ENCODE data around the gene VAMP4.
"Not testable (repeated sequence)": the region's sequence is repeated elsewhere in the genome, so short reads cannot be mapped to it uniquely, and the experiment has no call there.

VAMP4 gene

GRCh38 chr1:171748651-171749050, 6.8 kb upstream of the VAMP4 start:
- DNase-seq = no peak

DNA sequence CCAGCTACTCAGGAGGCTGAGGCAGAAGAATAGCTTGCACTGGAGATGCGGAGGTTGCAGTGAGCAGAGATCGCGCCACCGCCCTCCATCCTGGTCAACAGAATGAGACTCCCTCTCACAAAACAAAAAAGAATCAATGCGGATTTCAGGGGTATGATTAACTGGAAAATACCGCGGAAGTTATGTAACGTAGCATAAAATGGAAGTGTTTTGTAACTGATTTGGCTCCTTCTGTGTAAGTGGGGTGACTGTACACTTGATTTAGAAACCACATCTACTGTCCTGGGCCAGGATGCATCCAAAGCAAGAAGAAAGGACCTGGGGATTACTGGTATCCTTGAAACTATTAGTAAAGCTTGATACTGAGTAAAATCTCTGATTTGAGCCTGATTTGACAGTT, 3.1 kb upstream of the VAMP4 start:
- DNase-seq = no peak

- no peak for DNase-seq
These were observed 1.4 kb upstream of the VAMP4 start for GRCh38 chr1:171743081-171743870.

DNA sequence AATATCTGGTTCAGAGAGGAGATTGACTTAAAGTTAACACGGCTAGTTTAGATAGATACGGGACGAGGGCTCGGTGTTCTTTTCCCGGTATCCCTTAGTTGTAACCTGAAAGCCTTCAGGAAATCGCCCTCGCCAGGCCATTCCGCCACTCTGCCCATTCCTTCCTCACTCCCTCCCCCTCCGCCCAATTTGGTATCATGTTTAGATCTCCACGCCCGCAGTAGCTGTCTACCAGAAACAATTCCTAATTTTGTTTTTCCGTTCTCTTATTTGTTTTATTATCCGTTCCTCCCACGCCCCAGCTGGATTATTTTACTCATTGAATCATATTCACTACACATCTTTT, 685 bp upstream of the VAMP4 start:
- DNase-seq = peak; percentile 7

GRCh38 chr1:171740987-171741871, 636 bp downstream of the VAMP4 start:
- peak; percentile 37 for DNase-seq

DNA sequence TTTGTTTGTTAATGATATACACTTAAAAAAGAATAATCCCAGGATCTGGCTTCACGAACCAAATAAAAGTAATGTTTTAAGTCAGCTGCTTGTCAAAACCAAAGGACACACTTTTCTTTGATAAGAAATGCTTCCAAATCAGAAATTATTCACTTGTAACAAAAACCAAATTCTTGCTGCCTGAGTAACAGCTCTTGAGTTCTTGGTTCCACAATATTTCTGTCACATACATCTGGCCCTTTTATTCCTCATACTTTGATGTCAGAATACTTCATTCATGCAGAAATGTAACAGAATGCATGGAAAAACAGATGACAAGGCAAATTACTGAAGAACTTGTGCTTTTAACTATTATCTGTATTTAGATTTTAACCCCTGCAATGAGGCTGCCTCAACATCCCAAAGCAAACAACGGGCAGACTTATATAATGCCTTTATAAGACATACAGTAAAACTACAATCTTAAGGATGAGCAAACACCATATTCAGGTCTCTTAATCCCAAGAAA, 1.5 kb downstream of the VAMP4 start:
- DNase-seq = no peak

DNA sequence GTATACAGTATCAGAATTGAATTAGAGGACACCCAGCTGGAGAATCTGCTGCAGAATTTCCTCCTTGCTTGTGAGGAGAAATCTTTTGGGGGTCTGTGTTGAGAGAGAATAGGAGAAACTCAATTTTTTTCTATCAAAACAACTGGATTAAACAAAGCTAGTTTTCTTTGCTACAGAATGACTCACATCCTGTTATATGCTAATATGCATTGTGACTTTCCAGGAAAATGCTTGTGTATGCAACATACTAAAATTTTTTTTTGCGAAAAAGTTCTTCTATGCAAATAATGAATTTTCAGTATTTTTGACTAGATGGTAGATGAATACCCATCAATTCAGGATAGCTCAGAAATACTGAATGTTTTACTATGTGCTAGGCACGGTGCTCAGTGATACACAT, 2.2 kb downstream of the VAMP4 start:
- no peak for DNase-seq

- no peak for DNase-seq
These were observed 3.0 kb downstream of the VAMP4 start for GRCh38 chr1:171738911-171739310.

DNA sequence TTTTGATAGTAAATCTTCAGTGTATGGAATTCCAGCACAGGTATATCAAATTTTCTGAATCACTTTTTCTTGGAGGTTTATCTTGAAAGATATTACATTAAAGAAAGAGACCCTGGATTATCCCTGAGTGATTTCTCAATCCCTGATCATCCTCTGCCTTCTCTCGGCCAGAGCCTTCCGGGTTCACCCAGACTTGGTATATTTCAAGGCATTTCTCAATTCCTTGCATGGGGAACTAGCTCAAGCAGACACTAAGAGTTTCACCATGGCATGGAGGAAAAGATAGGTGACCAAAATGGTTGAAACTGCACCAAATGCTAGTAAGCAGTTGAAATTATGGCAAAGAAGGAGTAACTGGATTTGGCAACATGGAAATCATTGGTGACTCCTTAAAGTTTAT, 5.7 kb downstream of the VAMP4 start:
- no peak for DNase-seq

DNA sequence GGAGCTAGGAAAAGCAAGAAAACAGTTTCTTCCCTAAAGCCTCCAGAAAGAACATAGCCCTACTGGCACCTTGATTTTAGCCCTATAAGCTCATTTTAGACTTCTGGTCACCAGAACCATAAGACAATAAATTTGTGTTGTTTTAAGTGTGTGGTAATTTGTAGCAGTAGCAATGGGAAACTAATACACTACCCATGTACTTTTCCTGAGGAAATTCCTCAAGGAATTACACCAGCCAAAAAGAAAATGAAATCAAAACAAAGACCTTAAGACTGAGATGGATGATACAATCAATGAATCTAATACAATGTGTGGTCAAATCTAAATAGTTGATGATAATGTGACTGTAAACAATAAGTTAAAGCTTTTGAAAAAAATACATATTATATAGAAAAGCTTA, 11.8 kb downstream of the VAMP4 start:
- no peak for DNase-seq

DNA sequence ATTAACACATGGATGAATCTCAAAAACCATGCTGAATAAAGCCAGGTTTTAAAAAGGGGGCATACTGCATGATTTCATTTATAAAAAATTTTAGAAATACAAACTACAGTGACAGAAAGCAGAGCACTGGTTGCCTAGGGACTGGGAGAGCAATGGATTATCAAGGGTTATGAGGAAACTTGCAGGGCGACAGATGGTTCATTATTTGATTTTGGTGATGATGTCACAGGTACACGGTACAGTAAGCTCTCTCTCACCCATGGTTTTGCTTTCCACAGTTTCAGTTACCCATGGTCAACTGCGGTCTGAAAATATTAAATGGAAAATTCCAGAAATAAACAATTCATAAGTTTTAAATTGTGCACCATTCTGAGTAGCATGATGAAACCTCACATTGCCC, 14.1 kb downstream of the VAMP4 start:
- DNase-seq = no peak

DNA sequence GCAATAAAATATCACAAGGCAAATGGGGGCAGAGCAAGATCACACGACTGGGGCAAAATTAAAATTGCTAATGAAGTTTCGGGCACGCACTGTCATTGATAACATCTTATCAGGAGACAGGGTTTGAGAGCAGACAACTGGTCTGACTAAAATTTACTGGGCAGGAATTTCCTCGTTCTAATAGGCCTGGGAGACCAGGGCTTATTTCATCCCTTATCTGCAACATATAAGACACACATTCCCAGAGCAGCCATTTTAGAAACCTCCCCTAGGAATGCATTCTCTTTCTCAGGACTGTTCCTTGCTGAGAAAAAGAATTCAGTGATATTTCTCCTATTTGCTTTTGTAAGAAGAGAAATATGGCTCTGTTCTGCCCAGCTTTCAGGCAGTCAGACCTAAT, 18.7 kb downstream of the VAMP4 start:
- not testable (repeated sequence) for DNase-seq

DNA sequence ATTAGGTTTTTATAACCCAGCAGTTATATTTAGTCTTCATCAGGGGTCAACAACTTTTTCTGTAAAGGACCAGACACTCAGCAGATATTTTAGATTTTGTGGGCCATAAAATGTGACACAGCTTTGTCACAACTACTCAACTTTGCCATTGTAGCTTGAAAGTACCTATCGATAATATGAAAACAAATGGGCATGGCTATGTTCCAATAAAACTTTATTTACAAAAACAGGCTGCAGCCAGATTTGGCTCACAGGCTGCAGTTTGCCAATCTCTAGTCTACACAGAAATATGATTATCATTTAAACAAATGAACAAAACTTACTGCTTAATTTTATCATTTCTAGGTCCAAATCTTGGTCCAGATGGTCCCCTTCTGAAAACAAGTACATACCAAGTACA, 23.0 kb downstream of the VAMP4 start:
- no peak for DNase-seq

DNA sequence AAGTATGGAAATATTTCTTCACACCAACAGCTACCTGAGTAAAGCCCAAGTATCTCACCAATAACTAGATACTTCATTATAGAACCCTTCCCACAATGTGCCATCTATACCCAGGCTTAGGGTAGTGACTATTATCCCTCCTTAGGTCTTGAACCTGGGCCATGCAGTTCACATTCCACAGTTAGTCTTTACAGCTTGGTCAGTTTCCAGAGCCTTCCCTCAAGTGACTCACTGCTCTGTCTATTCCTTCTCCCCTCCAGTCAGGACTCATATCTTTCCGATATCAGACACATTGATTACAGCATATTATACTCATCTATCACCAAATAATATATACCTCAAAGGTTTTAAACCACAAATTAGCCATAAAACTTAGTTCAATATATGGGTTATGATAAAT, 23.6 kb downstream of the VAMP4 start:
- DNase-seq = no peak

- no peak for DNase-seq
These were observed 24.7 kb downstream of the VAMP4 start for GRCh38 chr1:171717062-171717718.

DNA sequence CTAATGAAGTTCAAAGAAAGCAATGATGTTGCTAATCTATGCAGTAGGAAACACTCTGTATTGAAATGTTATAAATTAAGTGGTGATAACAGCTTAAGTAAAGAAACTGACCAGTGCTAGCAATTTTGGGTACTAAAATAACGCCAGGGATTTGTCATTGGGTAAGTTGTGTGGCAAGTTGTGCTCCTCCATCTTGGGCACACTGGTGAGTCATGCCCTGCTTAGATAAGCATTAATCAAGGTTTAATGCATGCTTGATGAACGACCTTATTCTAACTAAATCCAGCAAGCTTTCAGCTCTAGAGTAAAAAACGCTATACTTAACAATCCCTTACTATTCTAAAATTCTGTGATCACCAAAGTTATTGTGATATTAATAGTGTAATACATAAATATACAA, 25.2 kb downstream of the VAMP4 start:
- DNase-seq = no peak

- DNase-seq = no peak
These were observed 26.0 kb downstream of the VAMP4 start for GRCh38 chr1:171715813-171716251.

DNA sequence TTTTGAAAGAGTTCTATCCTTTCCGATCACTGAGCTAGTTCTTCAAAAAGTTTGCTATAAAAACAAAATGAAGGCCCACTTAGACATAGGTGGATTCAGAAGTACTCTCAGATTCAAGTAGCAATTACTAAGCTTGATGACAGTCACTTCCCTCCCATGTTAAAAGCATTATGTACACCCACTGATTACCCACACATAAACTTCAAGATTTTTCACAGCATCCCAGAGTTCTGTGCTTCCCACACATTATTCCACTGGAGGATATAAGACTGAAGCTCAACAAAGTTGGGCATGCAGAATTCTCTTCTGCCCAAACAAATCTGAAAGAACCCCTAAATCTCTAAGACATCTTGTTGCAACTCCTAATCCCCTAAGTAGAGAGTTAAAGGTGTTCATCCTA, 29.5 kb downstream of the VAMP4 start:
- DNase-seq = no peak

DNA sequence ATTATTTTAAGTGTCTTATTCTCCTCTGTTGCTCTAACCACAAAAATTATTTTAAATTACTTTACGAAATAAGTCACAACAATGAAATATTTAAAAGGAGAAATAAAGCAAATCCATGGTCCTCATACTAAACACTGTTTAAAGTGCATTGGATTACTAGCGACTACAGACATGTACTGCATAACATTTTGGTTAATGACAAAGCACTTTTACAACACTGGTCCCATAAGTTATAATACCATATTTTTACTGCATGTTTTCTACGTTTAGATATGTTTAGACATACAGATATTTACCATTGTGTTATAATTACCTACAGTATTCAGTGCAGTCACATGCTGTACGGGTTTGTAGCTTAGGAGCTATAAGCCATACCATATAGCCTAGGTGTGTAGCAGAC, 30.2 kb downstream of the VAMP4 start:
- DNase-seq = no peak

GRCh38 chr1:171707583-171707982, 34.3 kb downstream of the VAMP4 start:
- no peak for DNase-seq

DNA sequence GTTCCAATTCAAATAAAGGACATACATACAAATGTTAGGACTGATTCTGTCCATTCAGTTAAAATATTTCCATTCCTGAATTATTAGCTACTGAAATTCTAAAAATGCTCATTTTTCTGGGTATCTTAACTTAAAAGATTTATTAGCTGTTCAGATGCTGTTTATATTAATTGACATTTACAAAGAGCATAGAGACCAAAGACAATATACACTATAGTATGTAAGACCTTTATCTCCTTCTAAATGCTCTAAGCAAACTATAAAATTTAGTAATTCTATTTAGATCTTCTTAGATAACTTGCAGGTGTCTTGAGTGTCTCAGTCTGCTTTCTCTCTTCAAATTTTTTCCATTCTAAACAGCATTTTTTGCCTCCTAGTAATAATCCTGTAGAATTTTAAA, 39.3 kb downstream of the VAMP4 start:
- DNase-seq = no peak

DNA sequence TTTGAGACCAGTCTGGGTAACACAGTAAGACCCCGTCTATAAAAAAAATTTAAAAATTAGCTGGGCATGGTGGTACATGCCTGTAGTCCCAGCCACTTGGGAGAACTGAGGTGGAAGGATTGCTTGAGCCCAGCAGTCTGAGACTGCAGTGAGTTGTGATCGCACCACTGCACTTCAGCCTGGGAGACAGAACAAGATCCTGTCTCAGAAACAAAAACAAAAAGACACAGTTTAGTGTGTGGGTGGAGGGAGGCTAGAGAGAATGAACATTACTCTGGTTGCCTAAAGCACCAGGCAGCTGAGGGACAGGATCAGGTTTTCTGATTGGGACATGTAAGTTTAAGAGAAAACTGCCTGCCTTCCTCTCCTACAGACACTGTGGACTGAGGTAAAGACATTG, 42.3 kb downstream of the VAMP4 start:
- DNase-seq = no peak

DNA sequence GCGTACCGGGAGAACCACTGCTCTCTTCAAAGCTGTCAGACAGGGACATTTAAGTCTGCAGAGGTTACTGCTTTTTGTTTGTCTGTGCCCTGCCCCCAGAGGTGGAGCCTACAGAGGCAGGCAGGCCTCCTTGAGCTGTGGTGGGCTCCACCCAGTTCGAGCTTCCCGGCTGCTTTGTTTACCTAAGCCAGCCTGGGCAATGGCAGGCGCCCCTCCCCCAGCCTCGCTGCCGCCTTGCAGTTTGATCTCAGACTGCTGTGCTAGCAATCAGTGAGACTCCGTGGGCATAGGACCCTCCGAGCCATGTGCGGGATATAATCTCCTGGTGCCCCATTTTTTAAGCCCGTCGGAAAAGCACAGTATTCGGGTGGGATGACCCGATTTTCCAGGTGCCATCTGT, 46.1 kb downstream of the VAMP4 start:
- not testable (repeated sequence) for DNase-seq

DNA sequence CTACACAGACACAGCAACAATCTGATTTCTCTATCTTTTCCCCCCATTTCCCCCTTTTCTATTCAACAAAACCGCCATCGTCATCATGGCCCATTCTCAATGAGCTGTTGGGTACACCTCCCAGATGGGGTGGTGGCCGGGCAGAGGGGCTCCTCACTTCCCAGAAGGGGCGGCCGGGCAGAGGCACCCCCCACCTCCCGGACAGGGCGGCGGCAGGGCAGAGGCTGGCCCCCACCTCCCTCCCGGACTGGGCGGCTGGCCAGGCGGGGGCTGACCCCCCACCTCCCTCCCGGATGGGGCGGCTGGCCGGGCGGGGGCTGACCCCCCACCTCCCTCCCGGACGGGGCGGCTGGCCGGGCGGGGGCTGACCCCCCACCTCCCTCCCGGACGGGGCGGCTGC, 48.3 kb downstream of the VAMP4 start:
- DNase-seq = not testable (repeated sequence)

Data from activated CD4-positive, alpha-beta T cell treated with anti-CD3 and anti-CD28 coated beads, Interleukin-2, amount 50 U/mL, for 1 hour (primary cell).